WTC11 (cell line): ENCODE measurements around the gene THAP6.

Source experiments
- CREM ChIP-seq: sonication (generic); formaldehyde crosslinking; IDR thresholded peaks from 2 replicates; pipeline ENCODE4 v1.8.1; 2022; ENCODE audit warnings: mild to moderate bottlenecking, missing genetic modification reagents, moderate library complexity
- ESRRA ChIP-seq: sonication (generic); formaldehyde crosslinking; IDR thresholded peaks from 2 replicates; pipeline ENCODE4 v1.8.1; 2022; ENCODE audit warnings: mild to moderate bottlenecking, missing genetic modification reagents, borderline replicate concordance
- GABPB1 ChIP-seq: sonication (generic); formaldehyde crosslinking; IDR thresholded peaks from 2 replicates; pipeline ENCODE4 v1.8.1; 2023; ENCODE audit warnings: mild to moderate bottlenecking, missing genetic modification reagents
- JUN ChIP-seq: sonication (generic); formaldehyde crosslinking; IDR thresholded peaks from 2 replicates; pipeline ENCODE4 v1.8.0; 2023; ENCODE audit warnings: mild to moderate bottlenecking, missing genetic modification reagents
- NFYB ChIP-seq: sonication (generic); formaldehyde crosslinking; conservative IDR thresholded peaks from 2 replicates; pipeline ENCODE4 v1.8.0; 2022; ENCODE audit warnings: low read depth, missing genetic modification reagents
- SP1 ChIP-seq: sonication (generic); formaldehyde crosslinking; conservative IDR thresholded peaks from 2 replicates; pipeline ENCODE4 v1.8.1; 2022; ENCODE audit warnings: missing genetic modification reagents
- TEAD4 ChIP-seq: sonication (generic); formaldehyde crosslinking; IDR thresholded peaks from 2 replicates; pipeline ENCODE4 v1.8.0; 2022; ENCODE audit warnings: mild to moderate bottlenecking, missing genetic modification reagents
- TF ChIP-seq, protein P1 (sequence below): fragments of 200-600 bp; IDR thresholded peaks from 2 replicates; pipeline ENCODE4 v1.8.0; 2022; ENCODE audit warnings: antibody characterized with exemption
- TF ChIP-seq, protein P2 (sequence below): sonication (generic); formaldehyde crosslinking; conservative IDR thresholded peaks from 2 replicates; pipeline ENCODE4 v1.8.1; 2023; ENCODE audit warnings: mild to moderate bottlenecking, low read depth, missing genetic modification reagents, moderate library complexity
- TF ChIP-seq, protein P3 (sequence below): sonication (generic); formaldehyde crosslinking; IDR thresholded peaks from 2 replicates; pipeline ENCODE4 v1.8.0; 2022; ENCODE audit warnings: mild to moderate bottlenecking, missing genetic modification reagents
- TF ChIP-seq, protein P4 (sequence below): sonication (generic); formaldehyde crosslinking; IDR thresholded peaks from 2 replicates; pipeline ENCODE4 v1.8.1; 2022; ENCODE audit warnings: missing genetic modification reagents, borderline replicate concordance
- TF ChIP-seq, protein P5 (sequence below): fragments of 250-450 bp; sonication (Bioruptor Pico); IDR thresholded peaks from 2 replicates; pipeline ENCODE4 v1.9.0; 2021; ENCODE audit warnings: moderate library complexity, mild to moderate bottlenecking, inconsistent platforms, borderline replicate concordance

DNA sequence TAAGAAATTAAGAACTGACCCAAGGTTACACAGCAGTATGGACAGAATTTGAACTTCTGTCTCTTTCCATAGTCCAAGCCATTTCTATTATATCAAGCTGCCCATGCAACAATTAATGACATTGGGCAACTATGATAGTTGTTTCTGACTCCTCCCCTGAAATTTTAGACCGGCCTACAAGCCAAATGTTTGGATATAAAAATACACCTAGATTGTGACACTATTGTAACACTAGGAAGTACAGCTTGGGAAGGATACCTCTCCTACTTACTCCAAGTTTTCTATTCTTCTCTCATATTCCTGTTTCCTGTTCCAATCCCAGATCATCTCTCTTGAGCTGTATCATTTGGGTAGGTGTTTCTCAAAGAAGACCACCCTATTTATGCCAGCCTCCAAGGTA is 43.5 kb upstream of the THAP6 start:
- TF ChIP-seq GABPB1 (no peak), ESRRA (CRISPR knock-in tag) (no peak), NFYB (CRISPR knock-in tag) (no peak), JUN (CRISPR knock-in tag) (no peak), SP1 (no peak), TEAD4 (CRISPR knock-in tag) (no peak), CREM (CRISPR knock-in tag) (no peak)
- TF ChIP-seq, protein P1, sequence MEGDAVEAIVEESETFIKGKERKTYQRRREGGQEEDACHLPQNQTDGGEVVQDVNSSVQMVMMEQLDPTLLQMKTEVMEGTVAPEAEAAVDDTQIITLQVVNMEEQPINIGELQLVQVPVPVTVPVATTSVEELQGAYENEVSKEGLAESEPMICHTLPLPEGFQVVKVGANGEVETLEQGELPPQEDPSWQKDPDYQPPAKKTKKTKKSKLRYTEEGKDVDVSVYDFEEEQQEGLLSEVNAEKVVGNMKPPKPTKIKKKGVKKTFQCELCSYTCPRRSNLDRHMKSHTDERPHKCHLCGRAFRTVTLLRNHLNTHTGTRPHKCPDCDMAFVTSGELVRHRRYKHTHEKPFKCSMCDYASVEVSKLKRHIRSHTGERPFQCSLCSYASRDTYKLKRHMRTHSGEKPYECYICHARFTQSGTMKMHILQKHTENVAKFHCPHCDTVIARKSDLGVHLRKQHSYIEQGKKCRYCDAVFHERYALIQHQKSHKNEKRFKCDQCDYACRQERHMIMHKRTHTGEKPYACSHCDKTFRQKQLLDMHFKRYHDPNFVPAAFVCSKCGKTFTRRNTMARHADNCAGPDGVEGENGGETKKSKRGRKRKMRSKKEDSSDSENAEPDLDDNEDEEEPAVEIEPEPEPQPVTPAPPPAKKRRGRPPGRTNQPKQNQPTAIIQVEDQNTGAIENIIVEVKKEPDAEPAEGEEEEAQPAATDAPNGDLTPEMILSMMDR = no peak
- TF ChIP-seq, protein P2, sequence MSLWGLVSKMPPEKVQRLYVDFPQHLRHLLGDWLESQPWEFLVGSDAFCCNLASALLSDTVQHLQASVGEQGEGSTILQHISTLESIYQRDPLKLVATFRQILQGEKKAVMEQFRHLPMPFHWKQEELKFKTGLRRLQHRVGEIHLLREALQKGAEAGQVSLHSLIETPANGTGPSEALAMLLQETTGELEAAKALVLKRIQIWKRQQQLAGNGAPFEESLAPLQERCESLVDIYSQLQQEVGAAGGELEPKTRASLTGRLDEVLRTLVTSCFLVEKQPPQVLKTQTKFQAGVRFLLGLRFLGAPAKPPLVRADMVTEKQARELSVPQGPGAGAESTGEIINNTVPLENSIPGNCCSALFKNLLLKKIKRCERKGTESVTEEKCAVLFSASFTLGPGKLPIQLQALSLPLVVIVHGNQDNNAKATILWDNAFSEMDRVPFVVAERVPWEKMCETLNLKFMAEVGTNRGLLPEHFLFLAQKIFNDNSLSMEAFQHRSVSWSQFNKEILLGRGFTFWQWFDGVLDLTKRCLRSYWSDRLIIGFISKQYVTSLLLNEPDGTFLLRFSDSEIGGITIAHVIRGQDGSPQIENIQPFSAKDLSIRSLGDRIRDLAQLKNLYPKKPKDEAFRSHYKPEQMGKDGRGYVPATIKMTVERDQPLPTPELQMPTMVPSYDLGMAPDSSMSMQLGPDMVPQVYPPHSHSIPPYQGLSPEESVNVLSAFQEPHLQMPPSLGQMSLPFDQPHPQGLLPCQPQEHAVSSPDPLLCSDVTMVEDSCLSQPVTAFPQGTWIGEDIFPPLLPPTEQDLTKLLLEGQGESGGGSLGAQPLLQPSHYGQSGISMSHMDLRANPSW (CRISPR knock-in tag) = no peak
- TF ChIP-seq, protein P3, sequence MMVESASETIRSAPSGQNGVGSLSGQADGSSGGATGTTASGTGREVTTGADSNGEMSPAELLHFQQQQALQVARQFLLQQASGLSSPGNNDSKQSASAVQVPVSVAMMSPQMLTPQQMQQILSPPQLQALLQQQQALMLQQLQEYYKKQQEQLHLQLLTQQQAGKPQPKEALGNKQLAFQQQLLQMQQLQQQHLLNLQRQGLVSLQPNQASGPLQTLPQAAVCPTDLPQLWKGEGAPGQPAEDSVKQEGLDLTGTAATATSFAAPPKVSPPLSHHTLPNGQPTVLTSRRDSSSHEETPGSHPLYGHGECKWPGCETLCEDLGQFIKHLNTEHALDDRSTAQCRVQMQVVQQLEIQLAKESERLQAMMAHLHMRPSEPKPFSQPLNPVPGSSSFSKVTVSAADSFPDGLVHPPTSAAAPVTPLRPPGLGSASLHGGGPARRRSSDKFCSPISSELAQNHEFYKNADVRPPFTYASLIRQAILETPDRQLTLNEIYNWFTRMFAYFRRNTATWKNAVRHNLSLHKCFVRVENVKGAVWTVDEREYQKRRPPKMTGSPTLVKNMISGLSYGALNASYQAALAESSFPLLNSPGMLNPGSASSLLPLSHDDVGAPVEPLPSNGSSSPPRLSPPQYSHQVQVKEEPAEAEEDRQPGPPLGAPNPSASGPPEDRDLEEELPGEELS (CRISPR knock-in tag) = no peak
- TF ChIP-seq, protein P4, sequence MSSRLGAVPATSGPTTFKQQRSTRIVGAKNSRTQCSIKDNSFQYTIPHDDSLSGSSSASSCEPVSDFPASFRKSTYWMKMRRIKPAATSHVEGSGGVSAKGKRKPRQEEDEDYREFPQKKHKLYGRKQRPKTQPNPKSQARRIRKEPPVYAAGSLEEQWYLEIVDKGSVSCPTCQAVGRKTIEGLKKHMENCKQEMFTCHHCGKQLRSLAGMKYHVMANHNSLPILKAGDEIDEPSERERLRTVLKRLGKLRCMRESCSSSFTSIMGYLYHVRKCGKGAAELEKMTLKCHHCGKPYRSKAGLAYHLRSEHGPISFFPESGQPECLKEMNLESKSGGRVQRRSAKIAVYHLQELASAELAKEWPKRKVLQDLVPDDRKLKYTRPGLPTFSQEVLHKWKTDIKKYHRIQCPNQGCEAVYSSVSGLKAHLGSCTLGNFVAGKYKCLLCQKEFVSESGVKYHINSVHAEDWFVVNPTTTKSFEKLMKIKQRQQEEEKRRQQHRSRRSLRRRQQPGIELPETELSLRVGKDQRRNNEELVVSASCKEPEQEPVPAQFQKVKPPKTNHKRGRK (CRISPR knock-in tag) = no peak
- TF ChIP-seq, protein P5, sequence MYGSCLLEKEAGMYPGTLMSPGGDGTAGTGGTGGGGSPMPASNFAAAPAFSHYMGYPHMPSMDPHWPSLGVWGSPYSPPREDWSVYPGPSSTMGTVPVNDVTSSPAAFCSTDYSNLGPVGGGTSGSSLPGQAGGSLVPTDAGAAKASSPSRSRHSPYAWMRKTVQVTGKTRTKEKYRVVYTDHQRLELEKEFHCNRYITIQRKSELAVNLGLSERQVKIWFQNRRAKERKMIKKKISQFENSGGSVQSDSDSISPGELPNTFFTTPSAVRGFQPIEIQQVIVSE (CRISPR knock-in tag) = no peak
